Calu3 (cell line): Measurements from ENCODE around the gene MAP3K6. TPM values are rescaled to one million over a fixed set of nuclear protein-coding genes. Genes with fewer than 3 reads are reported as not detected.

Source experiments
- BruUV-seq: library from RNA; stranded (reverse); fragments of 400-500 nt; replicated peaks from 2 replicates; lab custom pipeline; 2021; lab: Mats Ljungman, UMichigan
- CTCF ChIA-PET: fragments of 300-600 bp; sonication (Branson Sonifier 250); formaldehyde crosslinking; loops from one replicate; lab custom pipeline; 2022; ENCODE audit warnings: antibody characterized with exemption; lab: Charles Lee
- DNase-seq: peaks from one replicate; pipeline ENCODE4 v3.0.0; 2022
- H3K27ac Mint-ChIP-seq: one replicate; pipeline ENCODE4 v1.8.0; 2022; ENCODE audit warnings: mixed read lengths; ENCODE audit not compliant: unreplicated experiment
- H3K27me3 Mint-ChIP-seq: one replicate; pipeline ENCODE4 v1.8.0; 2022; ENCODE audit warnings: mixed read lengths; ENCODE audit not compliant: unreplicated experiment
- H3K36me3 Mint-ChIP-seq: one replicate; pipeline ENCODE4 v1.8.0; 2022; ENCODE audit warnings: mild to moderate bottlenecking, moderate library complexity, mixed read lengths; ENCODE audit not compliant: insufficient read depth, unreplicated experiment
- H3K4me1 Mint-ChIP-seq: one replicate; pipeline ENCODE4 v1.8.0; 2022; ENCODE audit warnings: mild to moderate bottlenecking, low read depth, mixed read lengths; ENCODE audit not compliant: unreplicated experiment
- H3K4me3 Mint-ChIP-seq: one replicate; pipeline ENCODE4 v1.8.0; 2022; ENCODE audit warnings: mild to moderate bottlenecking, low read depth, moderate library complexity, mixed read lengths; ENCODE audit not compliant: unreplicated experiment
- H3K9me3 Mint-ChIP-seq: one replicate; pipeline ENCODE4 v1.8.0; 2022; ENCODE audit warnings: low read depth, mixed read lengths; ENCODE audit not compliant: unreplicated experiment
- CTCF ChIP-seq: fragments of 200-600 bp; IDR thresholded peaks from one replicate; pipeline ENCODE4 v1.8.0; 2022; ENCODE audit warnings: antibody characterized with exemption; ENCODE audit not compliant: unreplicated experiment
- intact Hi-C: fragments of 100-400 bp; cut with micrococcal nuclease; formaldehyde crosslinking; loops from one replicate; pipeline ENCODE4 v1.10.0; 2022; ENCODE audit not compliant: unreplicated experiment
- total RNA-seq: library from RNA; stranded (reverse); gene quantifications from 2 replicates; pipeline ENCODE4 v1.2.3, GENCODE V29; 2022

The MAP3K6 gene
- total RNA-seq, 1 experiment from 2014 or later: 10.3 TPM

GRCh38 chr1:27383039-27383605 is 16.4 kb upstream of the MAP3K6 start, which contains the start of gene CD164L2:
TSS of gene CD164L2 (minus strand) at chr1:27383333. CDS start at chr1:27383239, 94 bp downstream.
- H3K4me1 Mint-ChIP-seq: peaks cover 8% of the 10 kb centered on the region
- H3K36me3 Mint-ChIP-seq: no peaks in the 10 kb centered on the region
- no peak within 1 kb of the TSS for H3K27ac Mint-ChIP-seq
- no peaks in the 10 kb centered on the region for H3K9me3 Mint-ChIP-seq
- TF ChIP-seq CTCF: no peak
- CTCF ChIA-PET: no interaction called here
- intact Hi-C loops: no loop called here
- BruUV-seq: no TSS peak
- peaks cover 42% of the 10 kb centered on the region for H3K27me3 Mint-ChIP-seq
- no peak within 1 kb of the TSS for H3K4me3 Mint-ChIP-seq
- DNase-seq: peak; percentile 52

GRCh38 chr1:27381969-27382762 is 15.4 kb upstream of the MAP3K6 start:
- no peaks in the 10 kb centered on the region for H3K9me3 Mint-ChIP-seq
- intact Hi-C loops: no loop called here
- CTCF ChIA-PET: interaction anchor here (0.8 kb wide), 1 partner anchor 141 kb away, joined by 3 read pairs; no protein-coding TSS in a partner anchor
- H3K27me3 Mint-ChIP-seq: peaks cover 38% of the 10 kb centered on the region
- no peak for TF ChIP-seq CTCF
- H3K4me3 Mint-ChIP-seq: no peak overlapping the region
- DNase-seq: no peak
- no TSS peak for BruUV-seq
- no peaks in the 10 kb centered on the region for H3K36me3 Mint-ChIP-seq
- peaks cover 8% of the 10 kb centered on the region for H3K4me1 Mint-ChIP-seq
- no peak overlapping the region for H3K27ac Mint-ChIP-seq

- Mint-ChIP-seq H3K27me3 (peaks cover 27% of the 10 kb centered on the region), H3K4me3 (no peak overlapping the region), H3K4me1 (peaks cover 2% of the 10 kb centered on the region), H3K36me3 (no peaks in the 10 kb centered on the region), H3K9me3 (no peaks in the 10 kb centered on the region), H3K27ac (no peak overlapping the region)
- no peak for DNase-seq
- intact Hi-C loops: no loop called here
- CTCF ChIA-PET: interaction anchor here (0.8 kb wide), 1 partner anchor 142 kb away, joined by 3 read pairs; no protein-coding TSS in a partner anchor
- no peak for TF ChIP-seq CTCF
- BruUV-seq: no TSS peak
Measured at GRCh38 chr1:27380766-27381733, 14.3 kb upstream of the MAP3K6 start.

GRCh38 chr1:27380224-27380623 is 13.5 kb upstream of the MAP3K6 start:
- TF ChIP-seq CTCF: no peak
- no peak for DNase-seq
- no TSS peak for BruUV-seq
- CTCF ChIA-PET: no interaction called here
- H3K4me3 Mint-ChIP-seq: no peak overlapping the region
- H3K4me1 Mint-ChIP-seq: no peaks in the 10 kb centered on the region
- no peaks in the 10 kb centered on the region for H3K36me3 Mint-ChIP-seq
- no peaks in the 10 kb centered on the region for H3K9me3 Mint-ChIP-seq
- H3K27ac Mint-ChIP-seq: no peak overlapping the region
- intact Hi-C loops: no loop called here
- peaks cover 30% of the 10 kb centered on the region for H3K27me3 Mint-ChIP-seq
